ENCODE results near the gene PDE6G.

Gene PDE6G

GRCh38 chr17:81615401-81615930 lies 40.9 kb downstream of the PDE6G start (continued):
- TF ChIP-seq ZNF48 (tag by site-specific recombination; IDR thresholded peaks at IDR 0.05) = no peak

- ChIA-PET CTCF (interaction anchor here (0.7 to 1.2 kb wide), 2 partner anchors 11 to 138 kb away, joined by 4 to 8 read pairs; no protein-coding TSS in a partner anchor), POLR2A (no interaction called here)
- Histone ChIP-seq H3K9me3 (ENCODE audit: control insufficient read depth, insufficient read depth, low read depth, low read length) (no peaks in the 10 kb centered on the region), H3K4me3 (ENCODE audit: low read depth, low read length) (no peak overlapping the region), H3K27ac (ENCODE audit: extremely low read depth, low read depth, low read length) (no peak overlapping the region), H3K4me1 (ENCODE audit: control insufficient read depth, insufficient read depth, low read length) (no peaks in the 10 kb centered on the region), H3K36me3 (ENCODE audit: control insufficient read depth in 2 of 2, insufficient read depth in 1 of 2, low read length in 2 of 2) (peaks cover 71 to 90% of the 10 kb centered on the region in 2 experiments)
- no peak for TF ChIP-seq ZBTB48 (tag by site-specific recombination; IDR thresholded peaks at IDR 0.05)
- no peak for TF ChIP-seq ZNF335 (tag by site-specific recombination; conservative IDR thresholded peaks at IDR 0.05)
- no peak for TF ChIP-seq ZBTB1 (tag by site-specific recombination; IDR thresholded peaks at IDR 0.05)
- TF ChIP-seq ZNF114 (tag by site-specific recombination; IDR thresholded peaks at IDR 0.05) = no peak
- TF ChIP-seq ZFP41 (tag by site-specific recombination; IDR thresholded peaks at IDR 0.05; ENCODE audit: borderline replicate concordance) = no peak
- TF ChIP-seq ZNF423 (tag by site-specific recombination; IDR thresholded peaks at IDR 0.05) = no peak
- TF ChIP-seq ZNF132 (tag by site-specific recombination; IDR thresholded peaks at IDR 0.05; ENCODE audit: borderline replicate concordance) = no peak
- TF ChIP-seq ZNF707 (tag by site-specific recombination; IDR thresholded peaks at IDR 0.05) = no peak
- no peak for TF ChIP-seq BCL11B (tag by site-specific recombination; IDR thresholded peaks at IDR 0.05; ENCODE audit: low read depth)
- TF ChIP-seq BCL6B (tag by site-specific recombination; IDR thresholded peaks at IDR 0.05) = no peak
- TF ChIP-seq SCRT2 (tag by site-specific recombination; IDR thresholded peaks at IDR 0.05) = no peak
- no peak for TF ChIP-seq ZBTB20 (tag by site-specific recombination; IDR thresholded peaks at IDR 0.05)
- TF ChIP-seq ZNF600 (tag by site-specific recombination; IDR thresholded peaks at IDR 0.05) = no peak
- no peak for TF ChIP-seq ZBTB21 (tag by site-specific recombination; IDR thresholded peaks at IDR 0.05)
- no peak for TF ChIP-seq ZNF266 (tag by site-specific recombination; IDR thresholded peaks at IDR 0.05; ENCODE audit: low read depth)
These were observed 44.0 kb downstream of the PDE6G start for GRCh38 chr17:81612172-81612970.

GRCh38 chr17:81609541-81610311 lies 46.6 kb downstream of the PDE6G start:
- Histone ChIP-seq H3K4me3 (ENCODE audit: low read depth, low read length) (no peak overlapping the region), H3K27ac (ENCODE audit: extremely low read depth, low read depth, low read length) (no peak overlapping the region), H3K9me3 (ENCODE audit: control insufficient read depth, insufficient read depth, low read depth, low read length) (no peaks in the 10 kb centered on the region), H3K36me3 (ENCODE audit: control insufficient read depth in 2 of 2, insufficient read depth in 1 of 2, low read length in 2 of 2) (peaks cover 83 to 91% of the 10 kb centered on the region in 2 experiments), H3K4me1 (ENCODE audit: control insufficient read depth, insufficient read depth, low read length) (no peaks in the 10 kb centered on the region)
- no peak for TF ChIP-seq ZBTB48 (tag by site-specific recombination; IDR thresholded peaks at IDR 0.05)
- TF ChIP-seq ZNF114 (tag by site-specific recombination; IDR thresholded peaks at IDR 0.05) = no peak
- TF ChIP-seq ZNF544 (tag by site-specific recombination; IDR thresholded peaks at IDR 0.05) = no peak
- no peak for TF ChIP-seq KLF1 (tag by site-specific recombination; IDR thresholded peaks at IDR 0.05)
- no peak for TF ChIP-seq ZNF558 (tag by site-specific recombination; IDR thresholded peaks at IDR 0.05)
- no peak for TF ChIP-seq ZNF670 (tag by site-specific recombination; IDR thresholded peaks at IDR 0.05; ENCODE audit: low read depth)
- TF ChIP-seq ZNF48 (tag by site-specific recombination; IDR thresholded peaks at IDR 0.05) = no peak
- TF ChIP-seq ZNF350 (tag by site-specific recombination; IDR thresholded peaks at IDR 0.05) = no peak
- no peak for TF ChIP-seq AEBP2 (tag by site-specific recombination; IDR thresholded peaks at IDR 0.05; ENCODE audit: borderline replicate concordance)
- CTCF ChIA-PET = interaction anchor here (0.7 to 0.9 kb wide), 2 partner anchors 10 to 59 kb away, joined by 3 read pairs; no protein-coding TSS in a partner anchor
- POLR2A ChIA-PET = no interaction called here
